ENCODE results near the gene CYCS. TPM values are rescaled to one million over a fixed set of nuclear protein-coding genes. Genes with fewer than 3 reads are reported as not detected.

Gene CYCS
- total RNA-seq, 1 experiment from 2014 or later: 287 TPM

Other genes with a start within 250 kb of the CYCS start
- gene OSBPL3, start 145.1 kb downstream of the CYCS start, total RNA-seq (2014; rRNA removed; shearing (Covaris generic)): 17.5 and 19.1 TPM in 2 replicates
- gene NPVF, start 103.2 kb upstream of the CYCS start, total RNA-seq (2014; rRNA removed; shearing (Covaris generic)): not detected in 2 replicates

Measured in A172 (cell line).